Heart left ventricle (tissue), 16 donors: ENCODE results near the gene C4orf46. TPM values are rescaled to one million over a fixed set of nuclear protein-coding genes. Genes with fewer than 3 reads are reported as not detected.

ENCODE experiments used
- ATAC-seq, 4 donors: fragments of 200-7000 bp; cut with Tn5 transposase; one replicate each; pipeline ENCODE4 v1.9.1; 2020 to 2022; ENCODE audit warnings: moderate library complexity in 4 of 4, mild to moderate bottlenecking in 3 of 4, moderate number of reproducible peaks in 1 of 4
- DNase-seq, 5 donors: peaks; one replicate each; pipeline ENCODE4 v3.0.0-alpha.2; 2020
- H3K27ac ChIP-seq, 12 donors: fragments of 200-600 bp; sonication (generic) in 4 of 12; one replicate each; pipeline versions ENCODE4 v1.5.0 to v1.8.0; 2016 to 2022; ENCODE audit warnings: mild to moderate bottlenecking in 2 of 12
- H3K27me3 ChIP-seq, 9 donors: fragments of 200-600 bp; sonication (generic) in 2 of 9; one replicate each; pipeline versions ENCODE4 v1.5.1 to v1.8.0; 2016 to 2022; ENCODE audit warnings: mild to moderate bottlenecking in 3 of 9
- H3K36me3 ChIP-seq, 9 donors: fragments of 200-600 bp; sonication (generic) in 2 of 9; one replicate each; pipeline versions ENCODE4 v1.5.0 to v1.8.0; 2018 to 2022; ENCODE audit warnings: mild to moderate bottlenecking in 2 of 9
- H3K4me1 ChIP-seq, 12 donors: fragments of 200-600 bp; sonication (generic) in 4 of 12; one replicate each; pipeline versions ENCODE4 v1.5.0 to v1.8.0; 2016 to 2022; ENCODE audit warnings: mild to moderate bottlenecking in 3 of 12
- H3K4me3 ChIP-seq, 12 donors: fragments of 200-600 bp; sonication (generic) in 4 of 12; one replicate each; pipeline versions ENCODE4 v1.5.0 to v1.8.0; 2017 to 2022; ENCODE audit warnings: mild to moderate bottlenecking in 9 of 12, moderate library complexity in 4 of 12
- H3K9me3 ChIP-seq, 12 donors: fragments of 200-600 bp; sonication (generic) in 4 of 12; one replicate each; pipeline versions ENCODE4 v1.5.0 to v1.8.0; 2016 to 2022; ENCODE audit warnings: mild to moderate bottlenecking in 1 of 12
- CTCF ChIP-seq, 12 donors: fragments of 200-600 bp; sonication (generic) in 4 of 12; IDR thresholded peaks; one replicate each; pipeline versions ENCODE4 v1.5.0 to v1.8.0; 2018 to 2022; ENCODE audit warnings: antibody characterized with exemption in 12 of 12, mild to moderate bottlenecking in 5 of 12
- POLR2A ChIP-seq, 2 donors: fragments of 450-650 bp; IDR thresholded peaks; one replicate each; pipeline ENCODE4 v1.6.1; 2017; ENCODE audit warnings: antibody characterized with exemption in 2 of 2, mild to moderate bottlenecking in 2 of 2, moderate library complexity in 2 of 2
- WGBS, 4 donors: extraction: QIAGEN DNeasy Blood & Tissue Kit in 2 of 4; methylation state at CpG; one replicate each; pipeline versions ENCODE4 v1.1.5 to v1.1.7; 2013 to 2018; 5-methylcytosine and 5-hydroxymethylcytosine counted together
- intact Hi-C, 10 donors: fragments of 100-400 bp; cut with DNase I; formaldehyde crosslinking; loops; one replicate each; pipeline versions ENCODE4 v1.11.1 to v1.14.2; 2022
- polyA plus RNA-seq, 2 donors: library from polyadenylated mRNA; stranded (reverse); fragments of 200-250 nt; gene quantifications; one replicate each; pipeline ENCODE4 v1.2.3, GENCODE V29; 2013
- total RNA-seq, 9 donors: library from RNA; depleted of rRNA in 2 of 9; stranded (reverse); fragments of >200 nt in 2 of 9; fragmentation: NEBNext Ultra II Directional in 3 of 9; extraction: Animal tissue kit (Norgen Biotek cat#: 25700) in 3 of 9; gene quantifications; one replicate each; pipeline versions ENCODE4 v1.1.0 to v1.2.4, GENCODE V29; 2016 to 2023
- donor health status: ischemic (EF 13 %, LVEDD 7.1; RV severe dilation, severe dysfunction).
- donor health status: healthy with polysubstance abuse.
- donor health status: DM: no; HTN: yes; CAD: no.
- donor health status: DM: no; HTN: no; CAD: no.
- donor health status: ischemic (EF 25% LVEDD 6.9; RV normal size, moderate dysfunction).
- donor health status: ischemic (EF 25% LVEDD 5.7; RV mildly dilated, moderate dysfunction).
- donor health status: healthy.
- donor health status: DM: yes; HTN: yes; CAD: no.
- donor health status: ischemic (EF 35%, LVEDD 5.7; RV mildly dilated, moderate dysfunction).
- donor health status: nonischemic (EF 11% LVEDD 7.7; RV severe dilation, severe dysfunction).
- donor health status: DM: yes; HTN: yes; CAD: no.
- donor health status: PGD.
- donor health status: ischemic (EF 29% LVEDD 5.4; RV normal size, mild dysfunction).
- donor health status: nonischemic (EF 23%, LVEDD 6.1; RV moderate dilation, normal function).

The C4orf46 gene
- total and polyA plus RNA-seq, 11 donors: 2.0 to 8.1 (median 4.1) TPM

- ATAC-seq (peak; percentile 92 to 96 (median 95)), DNase-seq (peak; percentile 99 to 100 (median 100))
- whole genome bisulfite sequencing, 4 donors: 0 to 2% (median 1%) methylated on average over 48 to 60 of the region's 60 CpGs
- H3K36me3 ChIP-seq: peaks cover 0 to 8% (median 0%) of the 10 kb centered on the region in 9 donors
- no peaks in the 10 kb centered on the region for H3K9me3 ChIP-seq
- H3K4me3 ChIP-seq: peak within 1 kb of the TSS; percentile 61 to 91 (median 80)
- TF ChIP-seq POLR2A (IDR thresholded peaks at IDR 0.05) (peak in 1 of 2 donors; percentile 87), CTCF (IDR thresholded peaks at IDR 0.05) (peak; percentile 44 to 84 (median 62))
- H3K27me3 ChIP-seq: no peaks in the 10 kb centered on the region
- peak within 1 kb of the TSS; percentile 93 to 98 (median 96) for H3K27ac ChIP-seq
- intact Hi-C loops: loop anchor here in 2 of 10 donors (5.0 kb wide), 2 partner anchors 95 to 500 kb away; partner anchors contain the start of genes FNIP2 (in 1 of the 2) and GASK1B (in 1 of the 2)
- H3K4me1 ChIP-seq: peaks cover 0 to 47% (median 20%) of the 10 kb centered on the region in 12 donors
These were observed 474 bp upstream of the C4orf46 start, which contains the start of gene ETFDH for GRCh38 chr4:158671915-158672806. TSS of gene ETFDH (plus strand) at chr4:158672296. CDS start at chr4:158672457, 161 bp downstream.

GRCh38 chr4:158670975-158671664 is 567 bp downstream of the C4orf46 start:
- intact Hi-C loops: loop anchor here in 2 of 10 donors (5.0 kb wide), 2 partner anchors 96 to 499 kb away; partner anchors contain the start of genes FNIP2 (in 1 of the 2) and GASK1B (in 1 of the 2)
- TF ChIP-seq POLR2A (IDR thresholded peaks at IDR 0.05) (no peak), CTCF (IDR thresholded peaks at IDR 0.05) (no peak)
- Histone ChIP-seq H3K36me3 (peaks cover 0 to 8% (median 0%) of the 10 kb centered on the region in 9 donors), H3K4me3 (peak overlapping the region; percentile 61 to 91 (median 80)), H3K9me3 (no peaks in the 10 kb centered on the region), H3K4me1 (peaks cover 0 to 42% (median 20%) of the 10 kb centered on the region in 12 donors), H3K27me3 (no peaks in the 10 kb centered on the region), H3K27ac (peak overlapping the region; percentile 93 to 98 (median 96))
- 0 to 1% (median 0%) methylated on average over 26 to 35 of the region's 35 CpGs for WGBS, 4 donors
- peak; percentile 77 to 91 (median 80) for DNase-seq
- ATAC-seq: peak; percentile 21 to 58 (median 44)

- TF ChIP-seq POLR2A (IDR thresholded peaks at IDR 0.05) (no peak), CTCF (IDR thresholded peaks at IDR 0.05) (no peak)
- intact Hi-C loops: no loop called here
- Histone ChIP-seq H3K4me1 (peaks cover 0 to 26% (median 20%) of the 10 kb centered on the region in 12 donors), H3K4me3 (no peak overlapping the region), H3K36me3 (peaks cover 0 to 5% (median 0%) of the 10 kb centered on the region in 9 donors), H3K27ac (no peak overlapping the region), H3K27me3 (no peaks in the 10 kb centered on the region), H3K9me3 (no peaks in the 10 kb centered on the region)
- no peak for ATAC-seq
- no peak for DNase-seq
- 88 to 89% (median 88%) methylated on average over 7 of the region's 7 CpGs for WGBS, 4 donors
These were observed 2.4 kb downstream of the C4orf46 start for GRCh38 chr4:158669310-158669709.
